Kidney capillary endothelial cell (primary cell): ENCODE measurements around the gene BLOC1S1.

Source experiments
- DNase-seq: peaks from one replicate; pipeline ENCODE4 v3.0.0-alpha.2; 2018; ENCODE audit warnings: low spot score

BLOC1S1 gene

GRCh38 chr12:55711786-55712553, 3.9 kb upstream of the BLOC1S1 start:
- DNase-seq = no peak

GRCh38 chr12:55712700-55713415, 3.0 kb upstream of the BLOC1S1 start:
- no peak for DNase-seq

- no peak for DNase-seq
Measured at GRCh38 chr12:55713721-55714120, 2.1 kb upstream of the BLOC1S1 start.

- DNase-seq = no peak
Measured at GRCh38 chr12:55715169-55715764, 579 bp upstream of the BLOC1S1 start.

GRCh38 chr12:55716582-55716957, 724 bp downstream of the BLOC1S1 start:
- DNase-seq = no peak

GRCh38 chr12:55717011-55718007, 1.5 kb downstream of the BLOC1S1 start:
- DNase-seq = peak; percentile 50

- no peak for DNase-seq
Measured at GRCh38 chr12:55718015-55718414, 2.2 kb downstream of the BLOC1S1 start.

GRCh38 chr12:55718624-55719275, 2.9 kb downstream of the BLOC1S1 start:
- DNase-seq = no peak

GRCh38 chr12:55719371-55719770, 3.5 kb downstream of the BLOC1S1 start:
- DNase-seq = no peak

- no peak for DNase-seq
Measured at GRCh38 chr12:55720071-55720564, 4.3 kb downstream of the BLOC1S1 start, which contains the start of gene RDH5. RDH5 (plus strand) TSS chr12:55720393; CDS start chr12:55721185, 792 bp downstream.

GRCh38 chr12:55720894-55721444, 5.1 kb downstream of the BLOC1S1 start:
- peak; percentile 86 for DNase-seq

GRCh38 chr12:55721601-55722213, 5.9 kb downstream of the BLOC1S1 start:
- DNase-seq = no peak

- DNase-seq = no peak
Measured at GRCh38 chr12:55722948-55723347, 7.1 kb downstream of the BLOC1S1 start.

- no peak for DNase-seq
Measured at GRCh38 chr12:55723516-55724225, 7.8 kb downstream of the BLOC1S1 start.

- DNase-seq = no peak
Measured at GRCh38 chr12:55724226-55724939, 8.5 kb downstream of the BLOC1S1 start.

- DNase-seq = no peak
Measured at GRCh38 chr12:55724940-55725309, 9.1 kb downstream of the BLOC1S1 start.

GRCh38 chr12:55725556-55725955, 9.7 kb downstream of the BLOC1S1 start:
- DNase-seq = no peak

GRCh38 chr12:55726971-55727370, 11.1 kb downstream of the BLOC1S1 start:
- no peak for DNase-seq

- DNase-seq = no peak
Measured at GRCh38 chr12:55727643-55728185, 11.9 kb downstream of the BLOC1S1 start.
